Islet precursor cell (in vitro differentiated cells): ENCODE results near the gene BMPR1B.
"Not testable (repeated sequence)": the region's sequence is repeated elsewhere in the genome, so short reads cannot be mapped to it uniquely, and the experiment has no call there.

Source experiments
- DNase-seq: peaks from one replicate; pipeline ENCODE4 v3.0.0-alpha.2; 2018

BMPR1B gene

GRCh38 chr4:95095348-95095974, 337.7 kb downstream of the BMPR1B start:
- DNase-seq, result no peak

GRCh38 chr4:95102162-95102790, 344.5 kb downstream of the BMPR1B start:
- no peak for DNase-seq

DNA sequence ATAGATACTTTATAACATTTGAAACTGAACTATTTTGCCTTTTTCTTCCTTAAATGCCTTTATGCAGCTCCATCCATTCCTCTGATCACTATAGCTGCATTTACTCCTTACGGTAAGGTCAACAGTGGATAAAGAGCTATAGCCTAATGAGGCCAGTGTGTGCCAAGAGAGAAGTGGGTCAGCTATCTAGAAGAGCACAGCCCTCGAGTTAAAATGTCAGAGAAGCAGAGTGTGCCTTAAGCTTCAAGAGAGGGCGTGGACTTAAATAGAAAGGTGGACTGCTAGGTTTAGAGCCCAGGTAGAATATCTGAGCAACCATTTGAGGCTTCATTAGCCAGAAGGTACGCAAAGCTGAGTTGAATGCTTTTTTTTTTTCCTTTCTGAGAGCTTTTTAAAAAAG, 347.4 kb downstream of the BMPR1B start:
- DNase-seq, result no peak

- no peak for DNase-seq
These were observed 348.2 kb downstream of the BMPR1B start for GRCh38 chr4:95105983-95106382.

- DNase-seq, result no peak
These were observed 348.7 kb downstream of the BMPR1B start for GRCh38 chr4:95106408-95106928.

DNA sequence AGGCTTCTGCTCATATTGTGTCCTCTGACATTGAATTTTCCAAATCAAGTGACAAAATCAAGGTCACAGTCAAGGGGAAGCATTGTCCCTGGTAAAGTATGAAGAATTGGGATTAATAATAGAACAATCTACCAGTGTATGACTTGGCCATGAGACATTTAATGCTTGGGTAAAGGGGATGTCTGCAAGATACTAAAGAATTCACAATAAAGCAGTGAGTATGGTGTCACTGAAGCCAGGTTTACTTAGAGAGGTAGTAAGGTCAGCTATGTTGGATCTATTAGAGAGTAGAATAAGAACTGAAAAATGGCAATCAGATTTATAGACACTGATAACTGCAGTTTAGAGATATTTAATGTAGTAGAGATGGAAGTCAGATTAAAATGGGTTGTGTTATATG, 349.2 kb downstream of the BMPR1B start:
- DNase-seq, result no peak

GRCh38 chr4:95107635-95108034, 349.9 kb downstream of the BMPR1B start:
- DNase-seq, result no peak

DNA sequence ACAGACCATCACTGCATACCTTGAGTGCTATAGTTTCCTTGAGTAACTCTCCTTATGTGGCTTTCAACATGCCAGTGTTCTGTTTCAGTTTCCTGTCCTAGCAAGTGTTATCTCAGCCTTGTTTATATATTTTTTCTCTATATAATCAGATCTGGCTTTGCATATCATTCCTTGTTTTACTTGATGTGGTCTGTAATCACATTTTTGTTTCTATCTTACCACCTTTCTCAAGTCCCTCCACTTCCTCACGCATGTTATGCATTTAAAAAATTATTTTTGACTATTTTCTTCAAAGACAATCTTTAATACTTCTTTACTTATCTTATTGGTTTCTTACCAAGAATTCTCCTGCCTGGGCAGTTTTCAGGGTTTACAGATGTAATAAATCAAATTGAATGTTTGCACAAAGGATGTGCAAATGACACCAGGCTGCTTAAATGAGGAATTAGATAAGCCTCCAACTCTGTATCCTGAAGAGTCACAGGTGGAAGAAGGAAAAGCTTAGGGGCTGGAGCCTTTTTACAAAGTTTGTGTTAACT, 351.2 kb downstream of the BMPR1B start:
- DNase-seq, result no peak

GRCh38 chr4:95114521-95114920, 356.8 kb downstream of the BMPR1B start:
- DNase-seq, result no peak

DNA sequence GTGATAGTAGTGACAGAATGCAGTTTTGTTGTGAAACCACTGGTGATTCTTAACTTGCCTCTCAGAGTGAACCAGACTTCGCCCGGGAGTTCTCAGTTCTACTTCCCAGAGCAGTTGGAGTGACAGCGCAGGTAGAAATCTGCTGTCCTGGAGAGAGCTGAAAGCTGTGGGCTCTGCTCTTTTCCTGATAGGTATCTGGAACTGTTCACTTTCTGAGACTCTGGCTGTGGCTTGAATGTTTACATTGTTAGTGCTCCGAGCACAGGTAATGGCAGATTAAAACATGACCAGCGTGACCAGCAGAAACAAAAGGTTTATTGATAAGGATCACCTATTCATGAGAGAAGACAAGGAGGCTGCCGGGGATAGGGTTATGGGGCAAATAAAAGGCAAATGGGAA, 360.7 kb downstream of the BMPR1B start:
- DNase-seq, result peak; percentile 91

DNA sequence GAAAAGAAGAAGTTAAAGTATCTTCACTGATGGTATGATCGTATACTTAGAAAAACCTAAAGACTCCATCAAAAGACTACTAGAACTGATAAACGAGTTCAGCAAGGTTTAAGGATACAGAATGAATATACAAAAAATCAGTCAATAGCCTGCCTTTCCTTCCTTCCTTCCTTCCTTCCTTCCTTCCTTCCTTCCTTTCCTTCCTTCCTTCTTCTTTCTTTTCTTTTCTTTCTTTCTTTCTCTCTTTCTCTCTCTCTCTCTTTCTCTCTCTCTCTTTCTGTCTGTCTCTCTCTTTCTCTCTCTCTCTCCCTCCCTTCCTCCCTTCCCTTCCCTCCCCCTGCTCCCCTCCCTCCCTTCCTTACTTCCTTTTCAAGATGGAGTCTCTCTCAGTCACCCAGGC, 362.7 kb downstream of the BMPR1B start:
- no peak for DNase-seq

DNA sequence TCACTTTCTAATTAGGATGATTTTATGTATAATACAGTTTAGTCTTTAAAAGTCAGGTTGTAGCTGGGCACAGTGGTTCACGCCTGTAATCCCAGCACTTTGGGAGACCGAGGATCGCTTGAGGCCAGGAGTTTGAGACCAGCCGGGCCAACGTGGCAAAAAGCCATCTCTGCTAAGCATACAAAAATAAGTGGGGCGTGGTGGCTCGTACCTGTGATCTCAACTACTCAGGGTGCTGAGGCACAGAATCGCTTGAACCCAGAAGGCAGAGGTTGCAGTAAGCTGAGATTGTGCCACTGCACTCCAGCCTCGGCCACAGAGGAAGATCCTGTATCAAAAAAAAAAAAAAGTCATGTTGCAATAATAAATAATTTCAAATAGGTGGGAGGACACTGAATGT, 364.2 kb downstream of the BMPR1B start:
- DNase-seq, result no peak

DNA sequence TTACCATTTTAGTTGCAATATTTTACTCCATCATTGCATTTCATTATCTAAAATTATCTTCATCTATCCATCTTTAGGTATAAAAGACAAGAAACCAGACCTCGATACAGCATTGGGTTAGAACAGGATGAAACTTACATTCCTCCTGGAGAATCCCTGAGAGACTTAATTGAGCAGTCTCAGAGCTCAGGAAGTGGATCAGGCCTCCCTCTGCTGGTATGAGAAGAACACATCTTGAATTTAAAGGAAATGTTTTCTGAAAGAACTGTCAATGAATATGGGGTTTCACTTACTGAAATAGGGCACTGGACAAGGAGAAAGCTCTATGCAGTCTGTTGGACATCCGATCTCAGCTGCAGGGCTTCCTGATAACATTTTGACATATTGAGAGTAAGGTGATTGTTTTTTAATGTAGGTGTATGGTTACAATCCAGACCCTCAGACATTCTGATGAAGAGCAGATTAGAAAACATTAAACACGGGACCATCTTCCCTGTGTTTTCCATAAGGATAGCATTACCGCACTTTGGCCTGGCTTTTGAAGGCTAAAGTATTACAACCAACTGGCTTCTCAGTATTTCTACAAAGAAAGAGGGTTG, 367.2 kb downstream of the BMPR1B start:
- DNase-seq, result peak; percentile 70

DNA sequence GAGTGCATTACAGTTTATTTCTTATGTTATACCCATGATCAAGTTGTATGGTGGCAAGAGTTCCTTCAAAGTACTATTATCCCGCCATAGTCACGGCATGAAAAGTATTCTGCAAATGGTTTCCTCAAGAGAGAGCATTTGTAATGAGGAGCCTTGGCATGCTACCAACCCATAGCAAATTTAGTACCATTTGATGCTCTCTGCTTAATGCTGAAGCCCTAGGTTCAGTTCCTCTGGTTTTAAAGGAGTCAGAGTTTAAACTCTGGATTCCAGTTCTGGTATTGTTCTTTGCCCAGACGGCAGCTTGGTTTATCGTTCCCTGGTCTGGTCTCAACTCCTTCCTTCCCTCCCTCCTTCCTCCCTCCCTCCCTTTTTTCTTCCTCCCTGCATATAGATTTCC, 371.3 kb downstream of the BMPR1B start:
- DNase-seq, result no peak

DNA sequence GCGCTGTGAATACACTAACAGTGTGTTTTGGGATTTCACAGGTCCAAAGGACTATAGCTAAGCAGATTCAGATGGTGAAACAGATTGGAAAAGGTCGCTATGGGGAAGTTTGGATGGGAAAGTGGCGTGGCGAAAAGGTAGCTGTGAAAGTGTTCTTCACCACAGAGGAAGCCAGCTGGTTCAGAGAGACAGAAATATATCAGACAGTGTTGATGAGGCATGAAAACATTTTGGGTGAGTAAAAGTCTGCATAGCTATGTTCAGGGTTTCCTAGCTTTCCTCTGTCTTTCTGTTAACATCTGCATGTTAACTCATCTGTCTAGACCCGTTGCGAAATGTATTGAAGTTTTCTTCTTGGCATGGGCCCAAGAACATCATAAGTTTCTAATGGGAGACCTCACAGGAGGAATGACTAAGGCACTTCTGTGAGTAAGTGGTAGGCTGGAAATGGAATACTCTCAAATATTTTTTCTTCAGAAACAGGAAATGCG, 372.1 kb downstream of the BMPR1B start:
- no peak for DNase-seq

DNA sequence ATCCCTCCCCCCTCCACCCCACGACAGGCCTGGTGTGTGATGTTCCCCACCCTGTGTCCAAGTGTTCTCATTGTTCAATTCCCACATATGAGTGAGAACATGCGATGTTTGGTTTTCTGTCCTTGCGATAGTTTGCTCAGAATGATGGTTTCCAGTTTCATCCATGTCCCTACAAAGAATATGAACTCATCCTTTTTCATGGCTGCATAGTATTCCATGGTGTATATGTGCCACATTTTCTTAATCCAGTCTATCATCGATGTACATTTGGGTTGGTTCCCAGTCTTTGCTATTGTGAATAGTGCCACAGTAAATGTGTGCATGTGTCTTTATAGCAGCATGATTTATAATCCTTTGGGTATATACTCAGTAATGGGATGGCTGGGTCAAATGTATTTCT, 376.3 kb downstream of the BMPR1B start:
- DNase-seq, result not testable (repeated sequence)

DNA sequence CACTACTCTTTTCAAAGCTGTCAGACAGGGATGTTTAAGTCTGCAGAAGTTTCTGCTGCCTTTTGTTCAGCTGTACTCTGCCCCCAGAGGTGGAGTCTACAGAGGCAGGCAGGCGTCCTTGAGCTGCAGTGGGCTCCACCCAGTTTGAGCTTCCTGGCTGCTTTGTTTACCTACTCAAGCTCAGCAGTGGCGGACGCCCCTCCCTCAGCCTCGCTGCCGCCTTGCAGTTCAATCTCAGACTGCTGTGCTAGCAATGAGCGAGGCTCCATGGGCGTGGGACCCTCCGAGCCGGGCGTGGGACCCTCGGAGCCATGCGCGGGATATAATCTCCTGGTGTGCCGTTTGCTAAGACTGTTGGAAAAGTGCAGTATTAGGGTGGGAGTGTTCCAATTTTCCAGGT, 381.7 kb downstream of the BMPR1B start:
- not testable (repeated sequence) for DNase-seq

DNA sequence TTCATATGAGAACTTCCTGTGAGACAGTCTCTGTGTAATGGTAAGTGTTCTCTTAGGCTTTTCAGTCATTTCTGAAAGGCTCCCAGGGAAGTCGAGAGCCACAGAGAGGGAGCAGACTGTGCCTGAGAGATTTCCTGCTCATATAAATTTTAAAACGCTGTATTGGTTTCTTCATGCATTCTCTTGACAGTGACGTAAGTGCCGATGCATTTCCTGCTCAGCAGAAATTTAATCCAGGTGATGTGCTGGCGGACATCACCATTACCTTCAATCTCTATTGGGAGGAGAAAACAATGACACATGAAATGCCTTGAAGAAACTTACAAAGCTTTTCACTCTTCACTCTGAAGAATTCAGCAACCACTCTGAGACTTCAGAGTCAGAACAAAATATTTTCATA, 383.6 kb downstream of the BMPR1B start:
- DNase-seq, result no peak

GRCh38 chr4:95142932-95143331, 385.2 kb downstream of the BMPR1B start:
- no peak for DNase-seq

DNA sequence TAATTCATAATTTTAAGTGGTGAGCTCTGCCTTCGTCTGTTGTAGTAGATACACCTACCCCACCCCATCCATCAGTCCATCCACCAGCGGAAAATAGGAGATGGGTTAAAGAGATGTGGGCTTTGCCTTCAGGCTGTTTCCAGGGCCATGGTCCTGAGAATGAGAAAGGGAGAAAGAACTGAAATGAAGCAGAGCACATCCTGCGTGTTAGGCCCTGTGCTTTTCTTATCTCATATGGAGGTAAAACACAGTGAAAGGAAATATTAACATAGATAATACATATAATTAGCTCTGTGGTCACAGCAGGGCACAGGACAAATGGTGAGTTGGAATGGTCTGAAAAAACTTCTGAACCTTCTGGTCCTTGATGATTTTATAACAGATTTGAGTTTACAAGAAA, 393.5 kb downstream of the BMPR1B start:
- DNase-seq, result no peak

GRCh38 chr4:95153182-95153581, 395.4 kb downstream of the BMPR1B start:
- peak; percentile 63 for DNase-seq

GRCh38 chr4:95155759-95156451, 398.1 kb downstream of the BMPR1B start:
- no peak for DNase-seq

- no peak for DNase-seq
These were observed 398.7 kb downstream of the BMPR1B start for GRCh38 chr4:95156452-95156765.

DNA sequence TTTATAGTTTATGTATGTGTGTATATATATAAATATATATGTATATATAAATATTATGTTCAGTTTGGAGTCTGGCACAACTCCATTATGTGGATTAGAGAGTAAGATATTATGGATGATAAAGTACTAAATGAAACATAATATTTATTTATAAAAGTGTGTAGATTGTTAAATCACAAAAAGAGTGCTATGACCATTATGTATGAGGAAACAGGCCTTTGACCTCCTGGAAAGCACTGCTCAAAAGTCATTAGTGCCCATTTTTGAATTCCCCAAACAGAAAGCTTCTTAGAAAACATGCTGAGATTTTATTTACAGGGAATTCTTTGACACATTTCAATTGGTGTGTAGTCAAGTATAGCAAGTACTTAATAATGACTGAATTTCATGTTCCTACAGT, 399.8 kb downstream of the BMPR1B start:
- no peak for DNase-seq
